GM13976 (cell line): Measurements from ENCODE around the gene TKTL1.

ENCODE experiments used
- DNase-seq: peaks from one replicate; pipeline ENCODE4 v3.0.0; 2012; ENCODE audit warnings: low spot score
- in situ Hi-C: fragments of 300-500 bp; cut with MboI; formaldehyde crosslinking; loops from one replicate; pipeline ENCODE4 v1.12.0; 2022; ENCODE audit warnings: low sequenced_read_pairs, mixed read lengths, inconsistent platforms; ENCODE audit not compliant: unreplicated experiment
- TF ChIP-seq, protein P1 (sequence below): IDR thresholded peaks from 2 replicates; pipeline ENCODE4 v1.5.1; 2012; ENCODE audit warnings: borderline replicate concordance, mild to moderate bottlenecking; ENCODE audit not compliant: insufficient read depth; ENCODE audit errors: extremely low read depth, missing control alignments, control extremely low read depth

TKTL1 gene

DNA sequence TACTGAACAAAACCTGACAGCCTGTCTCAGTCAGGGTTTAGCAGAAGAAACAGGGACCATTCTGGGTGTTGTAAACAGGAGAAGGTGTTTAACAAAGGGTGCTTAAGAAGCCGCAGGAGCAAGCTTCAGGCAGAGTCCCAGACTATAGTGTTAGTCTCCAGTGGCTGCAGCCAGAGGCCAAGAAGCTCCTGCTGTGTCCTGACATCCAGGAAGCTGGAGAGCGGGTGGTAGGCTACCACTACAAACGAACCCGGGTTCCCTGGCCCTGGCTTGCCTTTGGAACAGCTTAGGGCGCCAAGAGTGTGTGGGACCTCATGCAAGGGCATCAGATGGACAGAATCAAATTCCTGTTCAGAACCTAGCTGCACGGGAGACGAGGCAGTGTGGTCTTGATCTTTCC lies 27.9 kb downstream of the TKTL1 start:
- DNase-seq, result no peak
- in situ Hi-C loops, result no loop called here
- TF ChIP-seq, protein P1, sequence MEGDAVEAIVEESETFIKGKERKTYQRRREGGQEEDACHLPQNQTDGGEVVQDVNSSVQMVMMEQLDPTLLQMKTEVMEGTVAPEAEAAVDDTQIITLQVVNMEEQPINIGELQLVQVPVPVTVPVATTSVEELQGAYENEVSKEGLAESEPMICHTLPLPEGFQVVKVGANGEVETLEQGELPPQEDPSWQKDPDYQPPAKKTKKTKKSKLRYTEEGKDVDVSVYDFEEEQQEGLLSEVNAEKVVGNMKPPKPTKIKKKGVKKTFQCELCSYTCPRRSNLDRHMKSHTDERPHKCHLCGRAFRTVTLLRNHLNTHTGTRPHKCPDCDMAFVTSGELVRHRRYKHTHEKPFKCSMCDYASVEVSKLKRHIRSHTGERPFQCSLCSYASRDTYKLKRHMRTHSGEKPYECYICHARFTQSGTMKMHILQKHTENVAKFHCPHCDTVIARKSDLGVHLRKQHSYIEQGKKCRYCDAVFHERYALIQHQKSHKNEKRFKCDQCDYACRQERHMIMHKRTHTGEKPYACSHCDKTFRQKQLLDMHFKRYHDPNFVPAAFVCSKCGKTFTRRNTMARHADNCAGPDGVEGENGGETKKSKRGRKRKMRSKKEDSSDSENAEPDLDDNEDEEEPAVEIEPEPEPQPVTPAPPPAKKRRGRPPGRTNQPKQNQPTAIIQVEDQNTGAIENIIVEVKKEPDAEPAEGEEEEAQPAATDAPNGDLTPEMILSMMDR, result no peak

DNA sequence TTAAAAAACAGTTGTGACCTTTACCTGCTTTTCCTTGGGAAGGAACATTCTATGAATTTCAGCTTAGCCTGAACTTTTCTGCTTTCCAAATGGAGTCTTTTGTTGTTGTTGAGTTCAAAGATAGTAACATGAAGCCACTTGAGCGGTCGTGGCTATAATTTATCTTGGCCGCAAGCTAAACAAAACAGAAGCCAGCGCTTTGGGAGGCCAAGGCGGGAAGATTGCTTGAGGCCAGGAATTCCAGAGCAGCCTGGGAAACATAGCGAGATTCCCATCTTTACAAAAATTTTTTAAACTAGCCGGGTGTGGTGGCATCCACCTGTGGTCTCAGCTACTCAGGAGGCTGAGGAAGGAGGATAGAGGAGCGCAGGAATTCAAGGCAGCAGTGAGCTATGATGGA lies 29.9 kb downstream of the TKTL1 start:
- TF ChIP-seq, protein P1, result no peak
- in situ Hi-C loops, result no loop called here
- no peak for DNase-seq

DNA sequence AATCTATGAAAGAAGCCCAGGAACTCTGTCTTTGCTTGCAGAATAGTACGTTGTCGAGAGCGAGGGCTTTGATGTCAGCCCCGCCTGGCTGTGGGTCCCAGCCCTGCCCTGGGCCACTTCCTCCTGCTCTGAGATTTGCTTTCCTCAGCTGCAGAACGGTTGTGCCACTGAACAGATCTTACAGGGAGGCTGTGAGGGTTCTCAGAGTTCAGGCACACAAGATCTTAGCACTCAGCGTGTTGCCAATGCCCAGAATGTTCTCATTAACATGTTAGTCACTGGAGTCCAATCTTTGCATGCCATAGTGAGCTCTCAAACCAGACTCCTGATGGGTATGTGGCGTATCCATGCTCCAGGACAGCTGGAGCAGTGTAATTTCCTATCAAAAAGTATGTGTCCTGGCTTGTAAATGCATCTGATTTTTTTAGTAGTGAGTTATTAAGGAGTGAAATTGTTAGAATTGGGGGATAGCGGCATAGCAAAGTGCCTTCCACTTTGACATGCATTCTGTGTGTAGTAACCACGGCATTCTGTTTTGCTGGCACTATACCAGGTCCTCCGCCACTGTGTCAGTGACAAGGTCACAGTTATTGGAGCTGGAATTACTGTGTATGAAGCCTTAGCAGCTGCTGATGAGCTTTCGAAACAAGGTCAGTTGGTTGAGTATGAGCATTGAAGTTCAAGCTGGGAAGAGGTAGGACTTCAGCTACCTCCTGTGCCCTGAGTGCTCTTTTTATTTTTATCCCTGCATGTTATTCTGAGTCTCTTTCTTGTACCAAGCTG lies 31.6 kb downstream of the TKTL1 start:
- TF ChIP-seq, protein P1, result no peak
- in situ Hi-C loops, result no loop called here
- no peak for DNase-seq

DNA sequence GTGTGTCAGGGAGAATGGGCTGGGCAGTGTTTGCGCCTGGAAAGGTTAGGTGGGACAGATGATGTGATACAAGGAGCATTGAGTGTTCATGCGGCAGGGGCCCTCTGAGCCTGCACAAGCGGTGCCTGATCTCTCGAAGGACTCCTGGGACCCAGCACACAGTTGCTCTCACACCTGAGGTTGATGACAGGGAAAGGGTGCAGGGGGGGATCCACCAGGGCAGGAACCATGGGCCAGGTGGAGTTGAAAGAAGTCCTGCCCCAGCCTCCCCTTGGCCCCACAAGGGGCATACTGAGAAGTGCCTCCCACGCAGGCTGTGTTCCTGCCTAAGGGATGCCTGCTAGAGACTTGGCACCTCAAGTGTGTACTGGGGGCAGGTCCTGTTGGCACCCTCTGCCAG lies 33.1 kb downstream of the TKTL1 start:
- in situ Hi-C loops, result no loop called here
- TF ChIP-seq, protein P1, result no peak
- no peak for DNase-seq

DNA sequence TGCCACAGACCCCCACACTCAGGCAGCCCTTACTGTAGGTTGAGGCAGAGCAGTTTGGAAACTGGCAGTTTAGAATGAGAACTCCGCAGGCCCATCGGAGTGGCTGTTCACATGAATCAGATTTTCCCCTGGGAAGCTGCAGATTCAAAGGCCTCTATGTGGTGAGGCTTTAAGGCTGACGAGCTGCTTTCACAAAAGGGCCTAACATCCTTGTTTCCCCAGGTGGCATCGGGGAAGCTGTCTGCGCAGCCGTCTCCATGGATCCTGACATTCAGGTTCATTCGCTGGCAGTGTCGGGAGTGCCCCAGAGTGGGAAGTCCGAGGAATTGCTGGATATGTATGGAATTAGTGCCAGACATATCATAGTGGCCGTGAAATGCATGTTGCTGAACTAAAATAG lies 33.7 kb downstream of the TKTL1 start:
- TF ChIP-seq, protein P1, result no peak
- in situ Hi-C loops, result no loop called here
- no peak for DNase-seq

DNA sequence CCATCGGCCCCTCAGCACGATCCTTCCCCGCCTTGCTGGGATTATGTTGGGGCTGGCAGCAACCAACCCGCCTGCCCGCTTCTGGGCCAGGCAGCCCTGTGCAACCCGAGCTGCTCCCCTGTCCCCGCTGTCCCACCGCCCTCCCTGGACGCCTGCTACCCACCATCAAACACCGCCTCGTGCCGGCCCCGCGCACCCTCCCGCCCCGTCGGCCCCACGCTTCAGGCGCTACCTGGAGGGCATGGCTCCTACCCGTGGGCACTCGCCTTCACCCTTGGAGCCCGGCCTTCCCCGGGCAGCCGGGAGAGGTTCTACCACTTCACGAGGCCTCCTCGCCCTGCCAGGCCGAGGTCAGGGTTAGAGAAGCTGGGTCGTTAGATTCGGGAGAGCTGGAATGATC lies 37.0 kb downstream of the TKTL1 start:
- in situ Hi-C loops, result no loop called here
- TF ChIP-seq, protein P1, result no peak
- no peak for DNase-seq
